Sigmoid colon (tissue), 4 donors: ENCODE measurements around the gene ZDHHC11.
"Not testable (repeated sequence)": the region's sequence is repeated elsewhere in the genome, so short reads cannot be mapped to it uniquely, and the experiment has no call there.

Experiments used
- CTCF ChIP-seq, 4 experiments: fragments of 450-650 bp in 3 of 4; fragments of 200-600 bp in 1 of 4; IDR thresholded peaks; one replicate each; pipeline ENCODE4 v1.5.1; 2016 to 2019; ENCODE audit warnings: antibody characterized with exemption in 4 of 4, mild to moderate bottlenecking in 3 of 4, moderate library complexity in 2 of 4
- POLR2A ChIP-seq, 2 donors: fragments of 450-650 bp; IDR thresholded peaks; one replicate each; pipeline ENCODE4 v1.6.1; 2016; ENCODE audit warnings: antibody characterized with exemption in 2 of 2, mild to moderate bottlenecking in 2 of 2, moderate library complexity in 2 of 2
- POLR2AphosphoS5 ChIP-seq, 4 donors: sonication (generic); formaldehyde crosslinking; IDR thresholded peaks; one replicate each; pipeline ENCODE4 v1.6.1; 2017; ENCODE audit warnings: antibody characterized with exemption in 4 of 4

GRCh38 chr5:775595-775960 lies 75.2 kb downstream of the ZDHHC11 start:
- not testable (repeated sequence) for TF ChIP-seq CTCF, POLR2A, POLR2AphosphoS5 (IDR thresholded peaks at IDR 0.05)
